Muscle of arm (tissue), 14 donors: ENCODE data around the gene PPP1R11. TPM values are rescaled to one million over a fixed set of nuclear protein-coding genes. Genes with fewer than 3 reads are reported as not detected.
"Not testable (repeated sequence)": the region's sequence is repeated elsewhere in the genome, so short reads cannot be mapped to it uniquely, and the experiment has no call there.

Experiments
- DNase-seq: peaks from one replicate; pipeline ENCODE4 v3.0.0-alpha.2; 2013
- long read RNA-seq, 11 donors: transcript quantifications; one replicate each; lab custom pipeline, GENCODE V29; 2026
- polyA plus RNA-seq, 12 donors: library from polyadenylated mRNA; unstranded; fragments of 120-200 nt; gene quantifications; one replicate each; pipeline ENCODE4 v1.2.1, GENCODE V29; 2013; ENCODE audit not compliant: insufficient read length in 12 of 12

The PPP1R11 gene, protein sequence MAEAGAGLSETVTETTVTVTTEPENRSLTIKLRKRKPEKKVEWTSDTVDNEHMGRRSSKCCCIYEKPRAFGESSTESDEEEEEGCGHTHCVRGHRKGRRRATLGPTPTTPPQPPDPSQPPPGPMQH
- 10 to 100 TPM in 11 of 12 donors, not detected in 1; 30.6 to 69.3 (median 37.6) TPM for polyA plus RNA-seq
- long read RNA-seq, donor 1, transcript PPP1R11-201 (2 exons, 1,723 nt), result minor isoform, 5 of 42 reads
- long read RNA-seq, donor 1, transcript PPP1R11-205 (3 exons, 1,731 nt), result major isoform, 36 of 42 reads
- long read RNA-seq, donor 1, partial matches to known transcripts, result 0 of 42 reads
- long read RNA-seq, donor 1, other reads (novel, unspliced or antisense), result 0 of 42 reads
- long read RNA-seq, donor 2, transcript PPP1R11-205 (3 exons, 1,731 nt), result major isoform, 26 of 28 reads
- long read RNA-seq, donor 2, partial matches to known transcripts, result 0 of 28 reads
- long read RNA-seq, donor 2, other reads (novel, unspliced or antisense), result 0 of 28 reads
- long read RNA-seq, donor 3, transcript PPP1R11-205 (3 exons, 1,731 nt), result major isoform, 9 of 20 reads
- long read RNA-seq, donor 3, partial matches to known transcripts, result 9 of 20 reads
- long read RNA-seq, donor 3, other reads (novel, unspliced or antisense), result 0 of 20 reads
- long read RNA-seq, donor 4, transcript PPP1R11-205 (3 exons, 1,731 nt), result major isoform, 6 of 9 reads
- long read RNA-seq, donor 4, partial matches to known transcripts, result 0 of 9 reads
- long read RNA-seq, donor 4, other reads (novel, unspliced or antisense), result 0 of 9 reads
- long read RNA-seq, donor 5, transcript PPP1R11-205 (3 exons, 1,731 nt), result major isoform, 28 of 33 reads
- long read RNA-seq, donor 5, partial matches to known transcripts, result 0 of 33 reads
- long read RNA-seq, donor 5, other reads (novel, unspliced or antisense), result 0 of 33 reads
- long read RNA-seq, donor 6, transcript PPP1R11-205 (3 exons, 1,731 nt), result major isoform, 8 of 22 reads
- long read RNA-seq, donor 6, partial matches to known transcripts, result 12 of 22 reads
- long read RNA-seq, donor 6, other reads (novel, unspliced or antisense), result 0 of 22 reads
- long read RNA-seq, donor 7, transcript PPP1R11-205 (3 exons, 1,731 nt), result major isoform, 11 of 21 reads
- long read RNA-seq, donor 7, partial matches to known transcripts, result 9 of 21 reads
- long read RNA-seq, donor 7, other reads (novel, unspliced or antisense), result 0 of 21 reads
- long read RNA-seq, donor 8, transcript PPP1R11-205 (3 exons, 1,731 nt), result major isoform, 25 of 36 reads
- long read RNA-seq, donor 8, partial matches to known transcripts, result 8 of 36 reads
- long read RNA-seq, donor 8, other reads (novel, unspliced or antisense), result 0 of 36 reads
- long read RNA-seq, donor 9, transcript PPP1R11-205 (3 exons, 1,731 nt), result major isoform, 17 of 22 reads
- long read RNA-seq, donor 9, partial matches to known transcripts, result 5 of 22 reads
- long read RNA-seq, donor 9, other reads (novel, unspliced or antisense), result 0 of 22 reads
- long read RNA-seq, donor 10, transcript PPP1R11-205 (3 exons, 1,731 nt), result major isoform, 22 of 23 reads
- long read RNA-seq, donor 10, partial matches to known transcripts, result 0 of 23 reads
- long read RNA-seq, donor 10, other reads (novel, unspliced or antisense), result 0 of 23 reads
- long read RNA-seq, donor 11, transcript PPP1R11-205 (3 exons, 1,731 nt), result major isoform, 22 of 23 reads
- long read RNA-seq, donor 11, partial matches to known transcripts, result 0 of 23 reads
- long read RNA-seq, donor 11, other reads (novel, unspliced or antisense), result 0 of 23 reads

- peak; percentile 100 for DNase-seq
These were observed at the start of gene PPP1R11 for GRCh38 chr6:30066577-30067459. PPP1R11 (plus strand) TSS chr6:30067198; CDS start chr6:30067411, 213 bp downstream.

GRCh38 chr6:30019819-30020218, 47.2 kb upstream of the PPP1R11 start:
- DNase-seq, result no peak

DNA sequence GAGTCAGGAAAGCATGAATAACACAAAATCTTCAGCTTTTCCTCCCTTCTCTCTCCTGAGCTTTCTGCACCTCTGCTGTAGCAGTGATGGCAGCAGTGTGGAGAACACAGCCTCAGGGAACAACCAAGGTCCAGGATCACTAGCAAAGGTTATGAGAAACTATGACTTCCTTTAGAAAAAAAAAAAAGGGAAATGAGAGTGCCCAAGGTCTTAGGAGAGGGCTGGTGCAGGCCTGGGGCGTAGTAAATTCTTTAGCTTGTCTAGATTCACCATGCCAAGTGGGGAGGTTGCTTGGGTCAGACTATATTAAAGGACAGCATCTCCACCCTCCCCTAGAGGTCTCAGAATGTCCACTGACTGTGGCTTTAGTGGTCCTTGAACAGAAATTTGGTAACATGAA, 46.4 kb upstream of the PPP1R11 start:
- DNase-seq, result no peak

- DNase-seq, result no peak
These were observed 44.8 kb upstream of the PPP1R11 start for GRCh38 chr6:30022189-30022588.

GRCh38 chr6:30022712-30023111, 44.3 kb upstream of the PPP1R11 start:
- not testable (repeated sequence) for DNase-seq

GRCh38 chr6:30025186-30025585, 41.8 kb upstream of the PPP1R11 start:
- DNase-seq, result no peak

GRCh38 chr6:30029588-30029987, 37.4 kb upstream of the PPP1R11 start:
- no peak for DNase-seq

DNA sequence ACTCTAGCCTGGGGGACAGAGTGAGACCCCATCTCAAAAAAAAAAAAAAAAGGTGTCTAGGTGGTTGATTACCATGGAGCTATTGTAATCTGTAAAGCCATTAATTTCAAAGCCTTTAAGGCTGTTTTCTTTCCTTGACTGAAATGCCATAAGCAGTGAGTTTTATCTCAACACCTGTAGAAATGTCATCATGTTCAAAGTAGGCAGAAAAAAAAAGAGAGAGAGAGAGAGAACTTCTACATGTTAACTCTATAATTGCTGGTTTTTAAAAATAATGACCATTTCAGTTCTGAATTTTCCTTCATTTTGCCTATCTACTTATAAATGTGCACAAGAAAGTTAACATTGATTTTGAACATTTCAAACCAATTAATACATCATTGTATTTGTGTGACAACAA, 35.6 kb upstream of the PPP1R11 start:
- DNase-seq, result no peak

DNA sequence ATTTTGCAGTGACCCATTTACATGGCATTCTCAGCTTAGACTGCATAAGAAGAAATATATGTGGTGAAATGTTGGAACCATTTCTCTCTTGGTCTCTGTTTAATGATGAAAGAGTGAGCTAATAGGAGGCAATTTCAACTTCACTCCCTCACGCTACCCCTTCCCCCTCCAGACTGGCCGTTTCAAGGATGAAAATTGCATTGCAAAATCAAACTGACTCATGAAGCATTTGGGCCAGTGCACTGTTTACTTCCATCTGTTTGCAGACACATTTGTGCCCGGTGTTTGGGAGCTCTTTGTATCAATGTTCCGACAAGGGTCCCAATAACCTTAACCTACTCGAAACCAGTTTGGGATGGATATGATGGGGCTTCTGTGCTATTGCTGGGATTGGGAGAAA, 33.6 kb upstream of the PPP1R11 start:
- DNase-seq, result not testable (repeated sequence)

DNA sequence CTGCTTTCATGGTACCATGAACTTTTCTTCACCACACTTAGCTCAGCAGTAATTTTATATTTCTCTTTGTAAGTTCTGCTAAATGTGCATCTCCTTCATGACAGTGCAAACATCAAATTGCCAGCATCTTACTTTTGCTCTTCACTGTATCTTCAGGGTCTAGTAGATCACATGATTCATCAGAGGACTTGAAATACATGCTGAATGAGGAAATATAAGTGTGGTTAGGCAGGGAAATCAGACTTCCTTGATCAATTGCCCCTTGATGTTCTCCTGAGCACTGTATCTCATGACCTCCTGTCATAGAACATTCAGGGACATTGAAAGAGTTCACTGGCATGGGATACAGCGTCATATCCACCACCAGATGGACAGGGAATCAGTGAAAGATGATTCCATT, 31.2 kb upstream of the PPP1R11 start:
- no peak for DNase-seq

DNA sequence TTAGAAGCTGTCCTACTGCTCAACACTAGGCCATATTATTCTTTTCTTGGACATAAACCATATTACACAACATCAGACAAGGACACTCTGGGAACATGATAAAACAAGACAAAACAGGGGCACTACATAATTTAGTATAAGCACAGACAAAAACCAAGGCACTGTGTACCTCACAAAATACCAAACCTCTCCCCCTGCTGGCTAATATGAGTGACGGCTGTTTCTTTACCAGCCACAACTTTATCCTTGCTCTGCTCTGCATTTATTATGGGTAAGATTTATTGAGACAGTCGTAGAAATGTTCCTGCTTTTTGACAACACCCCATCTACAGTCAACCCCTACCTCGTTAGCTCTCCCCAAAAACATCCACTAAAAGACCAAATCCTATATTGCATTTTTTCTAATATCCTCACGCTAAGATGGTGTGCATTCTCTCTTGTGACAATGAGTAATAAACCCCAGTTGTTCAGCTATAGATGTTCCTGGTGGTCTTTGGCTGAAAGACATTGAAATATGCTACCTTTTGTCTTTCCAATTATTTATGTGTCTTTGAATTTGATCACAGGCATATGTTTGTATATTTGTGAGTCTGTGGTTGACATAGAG, 29.7 kb upstream of the PPP1R11 start:
- DNase-seq, result no peak

- no peak for DNase-seq
These were observed 25.8 kb upstream of the PPP1R11 start for GRCh38 chr6:30041221-30041620.

DNA sequence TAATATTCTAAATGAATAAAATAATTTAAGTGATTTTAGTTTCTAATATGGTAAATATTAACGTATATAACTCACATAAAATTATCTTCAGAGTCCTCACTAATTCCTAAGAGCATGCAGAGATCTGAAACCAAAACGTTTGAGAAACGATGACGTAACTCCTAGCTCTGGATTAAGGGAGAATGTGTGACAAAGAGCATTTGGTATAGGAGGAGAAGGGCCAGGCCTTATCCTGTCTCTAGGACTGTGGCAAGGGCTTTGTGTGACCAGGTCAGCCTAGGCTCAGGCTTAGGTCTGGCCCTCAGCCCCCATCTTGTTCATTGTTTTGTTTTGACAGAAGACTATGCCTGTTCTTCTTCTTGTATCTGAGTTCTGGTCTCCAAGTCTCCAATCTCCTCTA, 25.2 kb upstream of the PPP1R11 start:
- no peak for DNase-seq

DNA sequence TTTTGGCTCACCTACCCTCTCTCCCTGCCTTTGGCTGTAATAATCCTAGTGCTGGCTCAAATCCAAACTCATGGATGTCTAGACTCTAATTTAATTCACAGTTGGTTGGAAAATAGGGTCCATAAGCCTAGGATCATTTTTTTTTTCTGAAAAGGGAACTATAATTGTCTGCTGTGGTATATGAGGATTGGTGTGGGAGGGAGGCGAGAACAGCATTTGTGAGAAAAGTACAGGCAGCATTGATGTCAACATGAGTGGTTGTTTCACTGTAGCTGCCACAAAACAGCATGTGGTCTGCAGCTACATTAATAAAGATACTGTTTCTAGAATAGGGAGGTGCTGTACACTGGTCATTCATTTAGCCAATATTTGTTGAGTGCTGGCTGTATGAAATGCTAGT, 24.5 kb upstream of the PPP1R11 start:
- DNase-seq, result no peak

- no peak for DNase-seq
These were observed 24.1 kb upstream of the PPP1R11 start for GRCh38 chr6:30042914-30043313.

GRCh38 chr6:30043744-30044143, 23.3 kb upstream of the PPP1R11 start:
- DNase-seq, result no peak

DNA sequence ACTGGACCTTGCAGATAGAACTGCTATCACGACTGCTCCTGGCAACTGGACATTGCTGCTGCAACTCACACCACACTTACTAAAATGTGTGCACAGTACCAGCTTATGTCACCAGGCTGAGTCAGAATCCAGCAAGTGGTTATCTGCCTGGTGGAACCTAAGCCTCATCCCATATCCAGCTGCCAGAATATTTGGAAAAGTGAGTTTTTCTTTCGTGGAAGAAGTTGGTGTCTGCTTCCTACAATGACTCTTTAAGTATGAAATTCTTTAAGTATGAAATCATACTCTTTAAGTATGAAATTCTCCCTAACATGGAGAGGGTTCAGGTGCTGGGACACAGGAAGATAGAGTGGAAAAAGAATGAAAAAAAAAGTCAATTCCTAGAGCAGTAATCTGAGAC, 22.4 kb upstream of the PPP1R11 start:
- DNase-seq, result no peak

- no peak for DNase-seq
These were observed 19.8 kb upstream of the PPP1R11 start for GRCh38 chr6:30047220-30047619.

DNA sequence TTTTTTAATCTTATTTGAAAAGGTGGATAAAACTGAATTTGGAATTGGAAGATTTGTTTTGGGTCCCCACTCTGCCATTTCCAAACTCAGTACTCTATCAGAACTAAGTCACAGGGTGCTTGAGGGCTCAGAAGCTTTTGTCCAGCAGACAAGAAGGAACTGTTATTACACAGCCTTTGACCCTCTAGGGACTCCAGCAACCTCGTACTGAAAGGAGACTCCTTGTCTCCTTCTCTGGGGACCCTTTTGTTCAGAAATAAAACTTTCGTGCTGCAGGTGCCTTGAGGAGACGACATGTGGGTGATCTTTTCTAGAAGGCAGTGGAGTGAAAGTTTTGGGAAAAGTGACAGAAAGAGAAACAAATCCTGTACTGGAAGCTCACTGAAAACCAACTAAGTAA, 13.3 kb upstream of the PPP1R11 start:
- no peak for DNase-seq
